GM04504 (cell line): ENCODE results near the gene WDR26.
A peak's percentile ranks its signal among the peaks of the same experiment; 100 is the strongest.
"Not testable (repeated sequence)": the region's sequence is repeated elsewhere in the genome, so short reads cannot be mapped to it uniquely, and the experiment has no call there.

Experiments used
- DNase-seq: peaks from one replicate; pipeline ENCODE4 v3.0.0-alpha.2; 2012; ENCODE audit warnings: low read depth

The WDR26 gene

GRCh38 chr1:224434691-224435317 lies at the start of gene WDR26:
WDR26 (minus strand) TSS chr1:224434797.
- no peak for DNase-seq

- DNase-seq, result not testable (repeated sequence)
These were observed 48.6 kb upstream of the WDR26 start for GRCh38 chr1:224483206-224483605.

- no peak for DNase-seq
These were observed 48.0 kb upstream of the WDR26 start for GRCh38 chr1:224482619-224483018.

GRCh38 chr1:224481601-224482000 lies 47.0 kb upstream of the WDR26 start:
- no peak for DNase-seq

- DNase-seq, result not testable (repeated sequence)
These were observed 46.4 kb upstream of the WDR26 start for GRCh38 chr1:224480888-224481459.

- not testable (repeated sequence) for DNase-seq
These were observed 45.6 kb upstream of the WDR26 start for GRCh38 chr1:224480200-224480599.

GRCh38 chr1:224472806-224473205 lies 38.2 kb upstream of the WDR26 start:
- DNase-seq, result no peak

- DNase-seq, result no peak
These were observed 31.6 kb upstream of the WDR26 start for GRCh38 chr1:224466154-224466553.

- DNase-seq, result no peak
These were observed 25.4 kb upstream of the WDR26 start for GRCh38 chr1:224459966-224460365.

- no peak for DNase-seq
These were observed 24.4 kb upstream of the WDR26 start for GRCh38 chr1:224458996-224459395.

GRCh38 chr1:224458296-224458695 lies 23.7 kb upstream of the WDR26 start:
- DNase-seq, result no peak

GRCh38 chr1:224457782-224458144 lies 23.2 kb upstream of the WDR26 start:
- DNase-seq, result no peak

- DNase-seq, result no peak
These were observed 22.0 kb upstream of the WDR26 start for GRCh38 chr1:224456637-224456953.

- DNase-seq, result no peak
These were observed 19.9 kb upstream of the WDR26 start for GRCh38 chr1:224454402-224455055.

GRCh38 chr1:224450561-224451350 lies 16.2 kb upstream of the WDR26 start:
- DNase-seq, result no peak

- no peak for DNase-seq
These were observed 15.6 kb upstream of the WDR26 start for GRCh38 chr1:224450159-224450558.

GRCh38 chr1:224448453-224449017 lies 13.9 kb upstream of the WDR26 start:
- no peak for DNase-seq

- DNase-seq, result no peak
These were observed 13.4 kb upstream of the WDR26 start for GRCh38 chr1:224447971-224448370.

GRCh38 chr1:224447251-224447650 lies 12.7 kb upstream of the WDR26 start:
- DNase-seq, result peak; percentile 56

- DNase-seq, result no peak
These were observed 4.4 kb upstream of the WDR26 start for GRCh38 chr1:224438989-224439388.

GRCh38 chr1:224435999-224436398 lies 1.4 kb upstream of the WDR26 start:
- no peak for DNase-seq

GRCh38 chr1:224435318-224435763 lies 744 bp upstream of the WDR26 start:
- peak; percentile 74 for DNase-seq
